H1 (cell line): ENCODE data around the gene EYA2. TPM values are rescaled to one million over a fixed set of nuclear protein-coding genes. Genes with fewer than 3 reads are reported as not detected.
A peak's percentile ranks its signal among the peaks of the same experiment; 100 is the strongest.

ENCODE experiments used
- CTCF ChIA-PET: fragments of 300-600 bp; sonication (Branson Sonifier 250); formaldehyde crosslinking; loops from one replicate; lab custom pipeline; 2021; ENCODE audit not compliant: partially characterized antibody; lab: Charles Lee
- POLR2A ChIA-PET: fragments of 300-600 bp; sonication (Branson Sonifier 250); formaldehyde crosslinking; loops from one replicate; lab custom pipeline; 2021; ENCODE audit warnings: inconsistent platforms; ENCODE audit not compliant: partially characterized antibody; lab: Charles Lee
- DNase-seq, 2 experiments: peaks; one replicate each; pipeline versions ENCODE4 v3.0.0 to v3.0.0-alpha.2; 2010 to 2022; ENCODE audit warnings: low spot score in 2 of 2, low read depth in 1 of 2, mixed read lengths in 1 of 2
- FAIRE-seq: peaks from 2 replicates; lab custom pipeline; 2011; peaks lifted over from hg19 to GRCh38; lab: Jason Lieb, UNC
- H2AFZ ChIP-seq: 2 replicates; pipeline ENCODE4 v1.8.1; 2012; ENCODE audit warnings: low read length, inconsistent platforms
- H2AK5ac ChIP-seq: 2 replicates; pipeline ENCODE4 v1.6.1; 2013; ENCODE audit warnings: low read depth, low read length
- H2BK120ac ChIP-seq: replicated peaks from 2 replicates; pipeline ENCODE3; 2013; ENCODE audit warnings: low read depth, low read length, inconsistent platforms
- H2BK12ac ChIP-seq: 2 replicates; pipeline ENCODE4 v1.6.1; 2013; ENCODE audit warnings: low read depth, low read length
- H2BK15ac ChIP-seq: 2 replicates; pipeline ENCODE4 v1.6.1; 2013; ENCODE audit warnings: low read length
- H2BK20ac ChIP-seq: 2 replicates; pipeline ENCODE4 v1.6.1; 2013; ENCODE audit warnings: low read length
- H2BK5ac ChIP-seq: 2 replicates; pipeline ENCODE4 v1.6.1; 2013; ENCODE audit warnings: low read depth, low read length
- H3K14ac ChIP-seq: 2 replicates; pipeline ENCODE4 v1.6.1; 2013; ENCODE audit warnings: inconsistent platforms; ENCODE audit not compliant: insufficient read length
- H3K18ac ChIP-seq: 2 replicates; pipeline ENCODE4 v1.6.1; 2013; ENCODE audit warnings: low read length; ENCODE audit errors: extremely low read depth
- H3K23ac ChIP-seq: 2 replicates; pipeline ENCODE4 v1.6.1; 2013; ENCODE audit warnings: inconsistent platforms; ENCODE audit not compliant: insufficient read length
- H3K23me2 ChIP-seq: 2 replicates; pipeline ENCODE4 v1.6.1; 2013; ENCODE audit warnings: low read depth, low read length
- H3K27ac ChIP-seq: 2 replicates; pipeline ENCODE4 v1.6.1; 2011; ENCODE audit warnings: low read depth, low read length, inconsistent platforms
- H3K27me3 ChIP-seq, 4 experiments: replicated peaks in 1 of 4; 1 replicate in 1 of 4; 2 replicates in 3 of 4; pipeline versions ENCODE4 v1.6.1 to v1.8.1; 2011 to 2013; ENCODE audit warnings: low read length in 3 of 4, mild to moderate bottlenecking in 3 of 4, inconsistent platforms in 2 of 4, mixed read lengths in 2 of 4, moderate library complexity in 1 of 4; ENCODE audit not compliant: control insufficient read depth in 3 of 4, insufficient read depth in 3 of 4; ENCODE audit errors: extremely low read depth in 1 of 4
- H3K36me3 ChIP-seq, 4 experiments: 2 replicates each; pipeline versions ENCODE4 v1.6.1 to v1.8.1; 2011 to 2013; ENCODE audit warnings: mild to moderate bottlenecking in 4 of 4, low read length in 3 of 4, moderate library complexity in 2 of 4, control low read depth in 1 of 4, inconsistent platforms in 1 of 4; ENCODE audit not compliant: insufficient read depth in 4 of 4, control insufficient read depth in 2 of 4
- H3K4ac ChIP-seq: replicated peaks from 2 replicates; pipeline ENCODE3; 2013; ENCODE audit warnings: low read length, low read depth, mixed read lengths, inconsistent platforms; ENCODE audit not compliant: insufficient read length
- H3K4me1 ChIP-seq, 4 experiments: replicated peaks in 1 of 4; 1 replicate in 1 of 4; 2 replicates in 3 of 4; pipeline versions ENCODE4 v1.6.1 to v1.8.1; 2011 to 2013; ENCODE audit warnings: low read length in 3 of 4, inconsistent platforms in 2 of 4, mixed read lengths in 1 of 4; ENCODE audit not compliant: insufficient read depth in 4 of 4, control insufficient read depth in 3 of 4
- H3K4me2 ChIP-seq, 2 experiments: 2 replicates each; pipeline versions ENCODE4 v1.6.1 to v1.8.1; 2011 to 2013; ENCODE audit warnings: low read depth in 2 of 2, low read length in 2 of 2, control low read depth in 1 of 2, inconsistent platforms in 1 of 2, mild to moderate bottlenecking in 1 of 2; ENCODE audit not compliant: insufficient read depth in 1 of 2
- H3K4me3 ChIP-seq, 4 experiments: fragments of 200-600, 300-600 bp in 1 of 4; sonication (generic), shearing (Covaris generic), sonication (Bioruptor Twin) in 1 of 4; 2 replicates each; pipeline versions ENCODE4 v1.5.1 to v1.8.1; 2011 to 2016; ENCODE audit warnings: low read length in 4 of 4, low read depth in 3 of 4, control low read depth in 2 of 4, inconsistent platforms in 2 of 4, mild to moderate bottlenecking in 2 of 4, mixed read lengths in 1 of 4, moderate library complexity in 1 of 4; ENCODE audit not compliant: insufficient read depth in 2 of 4; ENCODE audit errors: extremely low read depth in 1 of 4
- H3K56ac ChIP-seq: replicated peaks from 2 replicates; pipeline ENCODE3; 2013; ENCODE audit warnings: low read depth, mild to moderate bottlenecking, mixed read lengths, low read length, inconsistent platforms; ENCODE audit not compliant: insufficient read length
- H3K79me1 ChIP-seq: 2 replicates; pipeline ENCODE4 v1.6.1; 2013; ENCODE audit warnings: low read depth, low read length, control low read depth
- H3K79me2 ChIP-seq, 2 experiments: 2 replicates each; pipeline versions ENCODE4 v1.6.1 to v1.8.1; 2012 to 2013; ENCODE audit warnings: low read length in 2 of 2, mild to moderate bottlenecking in 2 of 2, inconsistent platforms in 1 of 2; ENCODE audit not compliant: insufficient read depth in 2 of 2, control insufficient read depth in 1 of 2
- H3K9ac ChIP-seq, 4 experiments: replicated peaks in 1 of 4; 1 replicate in 1 of 4; 2 replicates in 3 of 4; pipeline versions ENCODE4 v1.6.1 to v1.8.1; 2011 to 2013; ENCODE audit warnings: low read depth in 3 of 4, low read length in 3 of 4, control low read depth in 2 of 4, mild to moderate bottlenecking in 2 of 4, moderate library complexity in 2 of 4, inconsistent platforms in 1 of 4; ENCODE audit errors: extremely low read depth in 1 of 4
- H3K9me3 ChIP-seq, 2 experiments: 2 replicates each; pipeline versions ENCODE4 v1.6.1 to v1.8.1; 2012 to 2013; ENCODE audit warnings: mild to moderate bottlenecking in 2 of 2, moderate library complexity in 2 of 2, control low read depth in 1 of 2, inconsistent platforms in 1 of 2, low read depth in 1 of 2, low read length in 1 of 2, mixed read lengths in 1 of 2; ENCODE audit not compliant: insufficient read depth in 2 of 2
- H4K20me1 ChIP-seq, 2 experiments: replicated peaks in 1 of 2; 2 replicates each; pipeline versions ENCODE3 to v1.8.1; 2011 to 2013; ENCODE audit warnings: inconsistent platforms in 2 of 2, low read length in 2 of 2, mild to moderate bottlenecking in 1 of 2; ENCODE audit not compliant: insufficient read depth in 2 of 2, control insufficient read depth in 1 of 2
- H4K5ac ChIP-seq: 2 replicates; pipeline ENCODE4 v1.6.1; 2013; ENCODE audit warnings: low read length, low read depth, mixed read lengths, inconsistent platforms; ENCODE audit not compliant: insufficient read length
- H4K8ac ChIP-seq: 2 replicates; pipeline ENCODE4 v1.8.0; 2013; ENCODE audit warnings: mild to moderate bottlenecking, moderate library complexity, low read length, inconsistent platforms; ENCODE audit not compliant: insufficient read depth; ENCODE audit errors: extremely low read depth
- H4K91ac ChIP-seq: replicated peaks from 2 replicates; pipeline ENCODE3; 2013; ENCODE audit warnings: low read length, mixed read lengths, inconsistent platforms; ENCODE audit not compliant: insufficient read length
- ASH2L ChIP-seq: fragments of 200-600, 300-600 bp; sonication (generic); IDR thresholded peaks from one replicate; pipeline ENCODE4 v1.7.1; 2017; ENCODE audit warnings: low read length
- BCL11A ChIP-seq, 2 experiments: IDR thresholded peaks; one replicate each; pipeline ENCODE4 v1.6.1; 2011; ENCODE audit warnings: low read depth in 2 of 2, low read length in 2 of 2, mild to moderate bottlenecking in 2 of 2
- BRCA1 ChIP-seq: IDR thresholded peaks from 2 replicates; pipeline ENCODE4 v1.6.1; 2012; ENCODE audit warnings: low read depth, low read length, improper control_type of control experiment
- CBX8 ChIP-seq: fragments of 300-800, 300-1000 bp; sonication (generic); IDR thresholded peaks from 2 replicates; pipeline ENCODE4 v1.7.1; 2016; ENCODE audit warnings: low read depth, low read length, borderline replicate concordance
- CEBPB ChIP-seq: IDR thresholded peaks from 2 replicates; pipeline ENCODE4 v1.6.1; 2012; ENCODE audit warnings: low read depth, low read length
- CREB1 ChIP-seq: IDR thresholded peaks from 2 replicates; pipeline ENCODE4 v1.6.1; 2012; ENCODE audit warnings: inconsistent platforms
- GTF2F1 ChIP-seq: IDR thresholded peaks from 2 replicates; pipeline ENCODE4 v1.6.1; 2012; ENCODE audit warnings: low read depth, low read length, improper control_type of control experiment, borderline replicate concordance
- JUND ChIP-seq: IDR thresholded peaks from 2 replicates; pipeline ENCODE4 v1.6.1; 2011; ENCODE audit warnings: mild to moderate bottlenecking, improper control_type of control experiment, low read length
- MAFK ChIP-seq: IDR thresholded peaks from 2 replicates; pipeline ENCODE4 v1.6.1; 2012; ENCODE audit warnings: low read depth, mild to moderate bottlenecking, improper control_type of control experiment, low read length
- POLR2A ChIP-seq, 2 experiments: IDR thresholded peaks; 1 replicate in 1 of 2; 2 replicates in 1 of 2; pipeline ENCODE4 v1.6.1; 2011; ENCODE audit warnings: low read depth in 2 of 2, low read length in 2 of 2, mild to moderate bottlenecking in 2 of 2; ENCODE audit errors: control extremely low read depth in 1 of 2
- POU5F1 ChIP-seq: IDR thresholded peaks from 2 replicates; pipeline ENCODE4 v1.6.1; 2011; ENCODE audit warnings: low read depth, mild to moderate bottlenecking, low read length, moderate library complexity
- RXRA ChIP-seq: IDR thresholded peaks from 2 replicates; pipeline ENCODE4 v1.6.1; 2011; ENCODE audit warnings: low read depth, mild to moderate bottlenecking, low read length, moderate library complexity; ENCODE audit not compliant: insufficient read depth
- SIX5 ChIP-seq: IDR thresholded peaks from 2 replicates; pipeline ENCODE4 v1.6.1; 2011; ENCODE audit warnings: mild to moderate bottlenecking, low read depth, low read length
- SP4 ChIP-seq: IDR thresholded peaks from 2 replicates; pipeline ENCODE4 v1.6.1; 2012; ENCODE audit warnings: low read length, inconsistent platforms
- TAF7 ChIP-seq: optimal IDR thresholded peaks from 2 replicates; pipeline ENCODE3; 2011; ENCODE audit warnings: low read depth, mild to moderate bottlenecking, inconsistent platforms, low read length, moderate library complexity, borderline replicate concordance
- TBP ChIP-seq: IDR thresholded peaks from 2 replicates; pipeline ENCODE4 v1.6.1; 2011; ENCODE audit warnings: low read depth, low read length, improper control_type of control experiment
- TCF12 ChIP-seq: IDR thresholded peaks from 2 replicates; pipeline ENCODE4 v1.6.1; 2011; ENCODE audit warnings: low read depth, mild to moderate bottlenecking, low read length
- WGBS, 2 experiments: shearing (Covaris generic) in 1 of 2; methylation state at CpG; one replicate each; pipeline versions ENCODE4 v1.1.6 to v1.1.7; 2013 to 2015; ENCODE audit warnings: low lambda C conversion rate in 2 of 2, mixed read lengths in 2 of 2, inconsistent platforms in 1 of 2, low coverage in 1 of 2, missing lambda C conversion rate in 1 of 2; ENCODE audit not compliant: insufficient replicate concordance in 2 of 2, insufficient coverage in 1 of 2, insufficient read length in 1 of 2; ENCODE audit errors: extremely low coverage in 1 of 2, missing lambda C conversion rate in 1 of 2; 5-methylcytosine and 5-hydroxymethylcytosine counted together
- polyA plus RNA-seq, 7 experiments: library from polyadenylated mRNA; depleted of rRNA in 3 of 7; stranded (reverse) in 5 of 7; unstranded in 2 of 7; fragments of >200 nt in 5 of 7; fragments of 200-250 nt in 2 of 7; gene quantifications; 1 replicate in 5 of 7; 2 replicates in 1 of 7; 4 replicates in 1 of 7; pipeline versions ENCODE4 v1.2.1 to v1.2.3, GENCODE V29; 2011 to 2013; ENCODE audit warnings: missing spikeins in 2 of 7, mixed read lengths in 2 of 7
- total RNA-seq: library from RNA; stranded (reverse); fragmentation: NEBNext Ultra II Directional; extraction: Animal tissue kit (Norgen Biotek cat#: 25700); gene quantifications from 2 replicates; pipeline ENCODE4 v1.2.1, GENCODE V29; 2021

Gene EYA2
- total and polyA plus RNA-seq, 2 of the 8 experiments (the other 6 are each of a cell fraction or from before 2014, with no cell fraction given): 1.6 to 1.7 TPM

GRCh38 chr20:47213966-47214365, 319.3 kb downstream of the EYA2 start:
- no peak overlapping the region for H2BK5ac ChIP-seq
- no peak overlapping the region for H2AK5ac ChIP-seq
- H3K4me2 ChIP-seq: no peak overlapping the region
- H2BK20ac ChIP-seq: no peak overlapping the region
- H2BK15ac ChIP-seq: no peak overlapping the region
- WGBS, 2 experiments: 92% methylated on average over 9 of the region's 9 CpGs; no CpG with 5 or more reads in 1 of the 2 experiments
- no peaks in the 10 kb centered on the region for H3K9me3 ChIP-seq
- no peak overlapping the region for H2AFZ ChIP-seq
- no peak for DNase-seq
- H3K27me3 ChIP-seq: no peaks in the 10 kb centered on the region
- peaks cover 7% of the 10 kb centered on the region; the same call in 1 of the 2 replicates for H3K79me1 ChIP-seq
- ChIA-PET CTCF (interaction anchor here (0.5 to 2.8 kb wide), 8 partner anchors 9 to 171 kb away, joined by 3 to 15 read pairs (median 3); no protein-coding TSS in a partner anchor), POLR2A (interaction anchor here (0.8 to 1.7 kb wide), 3 partner anchors 9 to 61 kb away, joined by 3 to 6 read pairs (median 4); no protein-coding TSS in a partner anchor)
- no peak overlapping the region for H3K4ac ChIP-seq
- peaks cover 3 to 25% of the 10 kb centered on the region in 2 experiments; a peak in 2 of 4 replicates for H3K79me2 ChIP-seq
- no peak overlapping the region for H4K91ac ChIP-seq
- no peak overlapping the region for H3K56ac ChIP-seq
- H3K23me2 ChIP-seq: no peaks in the 10 kb centered on the region
- H4K5ac ChIP-seq: no peak overlapping the region
- no peak overlapping the region for H3K14ac ChIP-seq
- no peaks in the 10 kb centered on the region for H3K4me1 ChIP-seq
- peaks cover 25 to 96% (median 74%) of the 10 kb centered on the region in 4 experiments; a peak in 7 of 8 replicates for H3K36me3 ChIP-seq
- TF ChIP-seq TBP (no peak), TCF12 (no peak), JUND (no peak), BCL11A (IDR thresholded peaks at IDR 0.05; ENCODE audit: low read depth in 2 of 2, low read length in 2 of 2) (no peak), SP4 (no peak), CREB1 (no peak), GTF2F1 (no peak), RXRA (no peak), TAF7 (no peak), CBX8 (no peak), POU5F1 (no peak), CEBPB (no peak), BRCA1 (no peak), ASH2L (no peak), MAFK (no peak), POLR2A (IDR thresholded peaks at IDR 0.05; ENCODE audit: control extremely low read depth in 1 of 2, low read depth in 2 of 2, low read length in 2 of 2) (no peak), SIX5 (no peak)
- H3K23ac ChIP-seq: no peak overlapping the region
- no peak overlapping the region for H3K4me3 ChIP-seq
- H4K20me1 ChIP-seq: peaks cover 6 to 10% of the 10 kb centered on the region in 2 experiments
- H2BK120ac ChIP-seq: no peak overlapping the region
- H3K27ac ChIP-seq: no peak overlapping the region
- H3K18ac ChIP-seq: no peak overlapping the region
- peak overlapping the region; percentile 66; the same call in 1 of the 2 replicates for H4K8ac ChIP-seq
- H3K9ac ChIP-seq: no peak overlapping the region
- H2BK12ac ChIP-seq: no peak overlapping the region
- no peak for FAIRE-seq
